OCI-LY1 (cell line): ENCODE data around the gene C17orf78.

Experiments used
- H2AFZ ChIP-seq: fragments of 200-600 bp; sonication (generic), shearing (Covaris generic); 2 replicates; pipeline ENCODE4 v1.6.0; 2014; ENCODE audit warnings: antibody characterized with exemption, mild to moderate bottlenecking, low read length
- H3F3A ChIP-seq: fragments of 200-600 bp; sonication (generic), shearing (Covaris generic); 2 replicates; pipeline ENCODE4 v1.6.0; 2014; ENCODE audit warnings: mild to moderate bottlenecking, antibody characterized with exemption, low read length, moderate library complexity; ENCODE audit not compliant: insufficient read depth
- H3K27ac ChIP-seq: fragments of 200-600 bp; sonication (generic); 2 replicates; pipeline ENCODE4 v1.5.1; 2014; ENCODE audit warnings: low read length, mixed run types, mild to moderate bottlenecking, low read depth; ENCODE audit not compliant: poor library complexity, severe bottlenecking
- H3K27me3 ChIP-seq: fragments of 200-600 bp; sonication (generic); 2 replicates; pipeline ENCODE4 v1.6.0; 2014; ENCODE audit warnings: antibody characterized with exemption, mild to moderate bottlenecking, low read length, moderate library complexity; ENCODE audit not compliant: insufficient read depth
- H3K36me3 ChIP-seq: fragments of 200-600 bp; sonication (generic); 2 replicates; pipeline ENCODE4 v1.6.1; 2014; ENCODE audit warnings: mild to moderate bottlenecking, antibody characterized with exemption, low read length, moderate library complexity, mixed read lengths; ENCODE audit not compliant: insufficient read depth
- H3K4me1 ChIP-seq: fragments of 200-600 bp; sonication (generic); 2 replicates; pipeline ENCODE4 v1.5.1; 2014; ENCODE audit warnings: mild to moderate bottlenecking, low read length, moderate library complexity; ENCODE audit not compliant: insufficient read depth, severe bottlenecking
- H3K4me2 ChIP-seq: fragments of 200-600 bp; sonication (generic), shearing (Covaris generic); 2 replicates; pipeline ENCODE4 v1.6.1; 2014; ENCODE audit warnings: low read length
- H3K4me3 ChIP-seq: fragments of 200-600 bp; sonication (generic); 2 replicates; pipeline ENCODE4 v1.5.1; 2014; ENCODE audit warnings: low read length, low read depth, mild to moderate bottlenecking, mixed read lengths; ENCODE audit not compliant: poor library complexity, severe bottlenecking
- H3K79me2 ChIP-seq: fragments of 200-600 bp; shearing (Covaris generic); 2 replicates; pipeline ENCODE4 v1.6.1; 2016; ENCODE audit warnings: mixed run types, low read length, mixed read lengths; ENCODE audit not compliant: insufficient read depth
- H3K9ac ChIP-seq: fragments of 200-600 bp; sonication (generic), shearing (Covaris generic); 2 replicates; pipeline ENCODE4 v1.6.1; 2014; ENCODE audit warnings: mild to moderate bottlenecking, low read length, mixed read lengths
- H3K9me2 ChIP-seq: fragments of 200-600 bp; sonication (generic), shearing (Covaris generic); 2 replicates; pipeline ENCODE4 v1.6.1; 2014; ENCODE audit warnings: low read depth, mild to moderate bottlenecking, low read length, mixed read lengths
- H3K9me3 ChIP-seq: fragments of 200-600 bp; shearing (Covaris generic); 2 replicates; pipeline ENCODE4 v1.6.1; 2014; ENCODE audit warnings: low read length, mixed read lengths
- H4K20me1 ChIP-seq: fragments of 200-600 bp; sonication (generic), shearing (Covaris generic); 2 replicates; pipeline ENCODE4 v1.6.0; 2016; ENCODE audit warnings: mild to moderate bottlenecking, low read length; ENCODE audit not compliant: insufficient read depth
- EZH2 ChIP-seq: fragments of 200-600 bp; sonication (generic), shearing (Covaris generic); IDR thresholded peaks from 2 replicates; pipeline ENCODE4 v1.8.0; 2017; ENCODE audit warnings: borderline replicate concordance, mixed run types, mild to moderate bottlenecking, antibody characterized with exemption, low read length, moderate library complexity, mixed read lengths
- TF ChIP-seq, protein P1 (sequence below): fragments of 200-600 bp; sonication (generic), shearing (Covaris generic); IDR thresholded peaks from 2 replicates; pipeline ENCODE4 v1.5.1; 2017; ENCODE audit warnings: mild to moderate bottlenecking, antibody characterized with exemption, low read length, moderate library complexity, mixed read lengths

C17orf78 gene

DNA sequence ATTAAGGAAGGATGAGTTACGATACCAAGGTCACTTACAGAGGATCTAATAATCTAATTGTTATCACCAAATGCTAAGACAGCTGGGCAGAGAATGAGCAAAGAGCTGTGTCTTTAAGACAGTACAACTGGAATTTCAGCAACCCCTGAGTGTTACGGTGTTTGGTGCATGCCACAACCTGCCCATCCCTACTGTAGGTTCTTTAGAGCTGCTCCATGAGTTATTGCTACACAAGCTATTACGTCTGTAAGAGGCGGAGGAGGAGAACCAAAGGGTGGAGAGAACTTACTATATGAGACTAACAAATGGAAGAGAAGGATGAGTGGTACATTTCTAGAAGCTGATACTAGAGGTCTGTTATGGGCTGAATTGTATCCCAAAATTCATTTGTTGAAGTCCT, 14.2 kb upstream of the C17orf78 start:
- Histone ChIP-seq H3F3A (no peaks in the 10 kb centered on the region), H3K27ac (no peak overlapping the region), H2AFZ (no peak overlapping the region), H3K4me2 (no peak overlapping the region), H3K36me3 (no peaks in the 10 kb centered on the region), H3K4me1 (peaks cover 23% of the 10 kb centered on the region), H4K20me1 (no peaks in the 10 kb centered on the region), H3K79me2 (peaks cover 22% of the 10 kb centered on the region), H3K9me2 (no peaks in the 10 kb centered on the region), H3K27me3 (no peaks in the 10 kb centered on the region), H3K9ac (no peak overlapping the region), H3K4me3 (no peak overlapping the region), H3K9me3 (no peaks in the 10 kb centered on the region)
- TF ChIP-seq, protein P1, sequence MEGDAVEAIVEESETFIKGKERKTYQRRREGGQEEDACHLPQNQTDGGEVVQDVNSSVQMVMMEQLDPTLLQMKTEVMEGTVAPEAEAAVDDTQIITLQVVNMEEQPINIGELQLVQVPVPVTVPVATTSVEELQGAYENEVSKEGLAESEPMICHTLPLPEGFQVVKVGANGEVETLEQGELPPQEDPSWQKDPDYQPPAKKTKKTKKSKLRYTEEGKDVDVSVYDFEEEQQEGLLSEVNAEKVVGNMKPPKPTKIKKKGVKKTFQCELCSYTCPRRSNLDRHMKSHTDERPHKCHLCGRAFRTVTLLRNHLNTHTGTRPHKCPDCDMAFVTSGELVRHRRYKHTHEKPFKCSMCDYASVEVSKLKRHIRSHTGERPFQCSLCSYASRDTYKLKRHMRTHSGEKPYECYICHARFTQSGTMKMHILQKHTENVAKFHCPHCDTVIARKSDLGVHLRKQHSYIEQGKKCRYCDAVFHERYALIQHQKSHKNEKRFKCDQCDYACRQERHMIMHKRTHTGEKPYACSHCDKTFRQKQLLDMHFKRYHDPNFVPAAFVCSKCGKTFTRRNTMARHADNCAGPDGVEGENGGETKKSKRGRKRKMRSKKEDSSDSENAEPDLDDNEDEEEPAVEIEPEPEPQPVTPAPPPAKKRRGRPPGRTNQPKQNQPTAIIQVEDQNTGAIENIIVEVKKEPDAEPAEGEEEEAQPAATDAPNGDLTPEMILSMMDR, result no peak
- TF ChIP-seq EZH2, result no peak

- no peak overlapping the region for H3K27ac ChIP-seq
- no peak overlapping the region for H3K9ac ChIP-seq
- H3K9me3 ChIP-seq, result no peaks in the 10 kb centered on the region
- no peak overlapping the region for H3K4me2 ChIP-seq
- no peak overlapping the region for H2AFZ ChIP-seq
- H3K36me3 ChIP-seq, result no peaks in the 10 kb centered on the region
- no peaks in the 10 kb centered on the region for H3K79me2 ChIP-seq
- TF ChIP-seq, protein P1, result no peak
- TF ChIP-seq EZH2, result no peak
- H3K4me1 ChIP-seq, result no peaks in the 10 kb centered on the region
- no peaks in the 10 kb centered on the region for H3F3A ChIP-seq
- H3K9me2 ChIP-seq, result no peaks in the 10 kb centered on the region
- no peaks in the 10 kb centered on the region for H3K27me3 ChIP-seq
- H3K4me3 ChIP-seq, result no peak overlapping the region
- H4K20me1 ChIP-seq, result no peaks in the 10 kb centered on the region
These were observed 10.2 kb upstream of the C17orf78 start for GRCh38 chr17:37365589-37365988.

DNA sequence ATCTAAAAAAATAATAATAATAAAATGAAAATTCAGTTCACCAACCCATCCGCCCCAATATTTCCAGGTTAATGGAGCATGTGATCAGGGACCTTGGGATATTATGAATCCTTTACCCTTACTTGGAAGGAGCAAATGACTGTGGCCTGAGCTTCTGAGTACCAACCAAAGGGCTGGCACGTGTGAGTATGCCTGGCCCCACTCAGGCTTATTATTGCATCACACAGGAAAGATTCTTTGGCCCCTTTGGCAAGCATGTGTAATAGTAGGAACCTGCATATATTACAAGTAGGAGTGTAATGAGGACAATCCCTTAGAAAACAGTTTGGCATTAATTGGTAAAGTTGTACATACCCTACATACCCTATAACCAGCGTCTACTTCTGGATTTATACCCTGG, 7.2 kb upstream of the C17orf78 start:
- no peaks in the 10 kb centered on the region for H3K4me1 ChIP-seq
- no peak overlapping the region for H2AFZ ChIP-seq
- no peak for TF ChIP-seq EZH2
- TF ChIP-seq, protein P1, result no peak
- H3K27ac ChIP-seq, result no peak overlapping the region
- no peak overlapping the region for H3K4me2 ChIP-seq
- no peaks in the 10 kb centered on the region for H3K9me3 ChIP-seq
- H3F3A ChIP-seq, result no peaks in the 10 kb centered on the region
- H3K4me3 ChIP-seq, result no peak overlapping the region
- no peaks in the 10 kb centered on the region for H3K79me2 ChIP-seq
- no peak overlapping the region for H3K9ac ChIP-seq
- H3K9me2 ChIP-seq, result no peaks in the 10 kb centered on the region
- no peaks in the 10 kb centered on the region for H3K36me3 ChIP-seq
- no peaks in the 10 kb centered on the region for H3K27me3 ChIP-seq
- H4K20me1 ChIP-seq, result no peaks in the 10 kb centered on the region
